ENCODE data around the gene POGK.
"Not testable (repeated sequence)": the region's sequence is repeated elsewhere in the genome, so short reads cannot be mapped to it uniquely, and the experiment has no call there.

Gene POGK

GRCh38 chr1:166859597-166859996 is 20.3 kb downstream of the POGK start:
- no peaks in the 10 kb centered on the region for H3K27me3 ChIP-seq (ENCODE audit: insufficient read depth, low read length)

DNA sequence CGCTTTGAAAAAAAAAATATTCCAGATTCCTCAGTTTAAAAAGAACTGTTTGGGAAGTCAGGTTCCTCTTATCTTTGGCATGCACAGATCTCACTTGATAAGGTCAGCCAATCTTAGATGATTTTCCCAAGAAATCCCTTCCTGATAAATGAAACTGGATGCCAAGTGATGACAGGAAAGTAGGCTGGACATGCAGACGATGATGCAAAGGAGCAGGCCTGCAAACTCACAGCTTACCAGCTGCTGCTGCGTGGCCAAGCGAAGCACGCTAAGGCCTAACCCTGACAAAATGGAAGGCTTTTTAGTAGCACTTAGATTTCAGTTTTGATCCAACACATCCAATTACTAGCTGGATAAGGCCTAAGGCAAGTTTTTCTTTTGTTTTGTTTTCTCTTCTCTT is 26.7 kb downstream of the POGK start:
- no peaks in the 10 kb centered on the region for H3K9me3 ChIP-seq (ENCODE audit: insufficient read depth, low read depth, low read length)

More at GRCh38 chr1:166859597-166859996, 20.3 kb downstream of the POGK start:
- H3K27ac ChIP-seq (ENCODE audit: low read length): no peak overlapping the region
- H3K4me1 ChIP-seq (ENCODE audit: insufficient read depth, low read length): peaks cover 9% of the 10 kb centered on the region; the same call in 1 of the 2 replicates
- no peaks in the 10 kb centered on the region for H3K9me3 ChIP-seq (ENCODE audit: insufficient read depth, low read depth, low read length)
- H3K36me3 ChIP-seq (ENCODE audit: insufficient read depth, low read depth, low read length): peaks cover 99% of the 10 kb centered on the region
- no peak overlapping the region for H3K9ac ChIP-seq (ENCODE audit: low read depth, low read length)
- H3K4me3 ChIP-seq (ENCODE audit: low read length): no peak overlapping the region

GRCh38 chr1:166868639-166869038 is 29.4 kb downstream of the POGK start:
- peaks cover 51% of the 10 kb centered on the region for H3K36me3 ChIP-seq (ENCODE audit: insufficient read depth, low read depth, low read length)
- H3K9ac ChIP-seq (ENCODE audit: low read depth, low read length): no peak overlapping the region
- H3K27ac ChIP-seq (ENCODE audit: low read length): no peak overlapping the region
- no peak overlapping the region for H3K4me3 ChIP-seq (ENCODE audit: low read length)
- no peaks in the 10 kb centered on the region for H3K27me3 ChIP-seq (ENCODE audit: insufficient read depth, low read length)
- no peaks in the 10 kb centered on the region for H3K9me3 ChIP-seq (ENCODE audit: insufficient read depth, low read depth, low read length)
- H3K4me1 ChIP-seq (ENCODE audit: insufficient read depth, low read length): no peaks in the 10 kb centered on the region

More for the DNA sequence above, 26.7 kb downstream of the POGK start:
- Histone ChIP-seq H3K4me1 (ENCODE audit: insufficient read depth, low read length) (peaks cover 2% of the 10 kb centered on the region; the same call in 1 of the 2 replicates), H3K27me3 (ENCODE audit: insufficient read depth, low read length) (no peaks in the 10 kb centered on the region), H3K4me3 (ENCODE audit: low read length) (no peak overlapping the region), H3K36me3 (ENCODE audit: insufficient read depth, low read depth, low read length) (peaks cover 75% of the 10 kb centered on the region), H3K9ac (ENCODE audit: low read depth, low read length) (no peak overlapping the region), H3K27ac (ENCODE audit: low read length) (no peak overlapping the region)

DNA sequence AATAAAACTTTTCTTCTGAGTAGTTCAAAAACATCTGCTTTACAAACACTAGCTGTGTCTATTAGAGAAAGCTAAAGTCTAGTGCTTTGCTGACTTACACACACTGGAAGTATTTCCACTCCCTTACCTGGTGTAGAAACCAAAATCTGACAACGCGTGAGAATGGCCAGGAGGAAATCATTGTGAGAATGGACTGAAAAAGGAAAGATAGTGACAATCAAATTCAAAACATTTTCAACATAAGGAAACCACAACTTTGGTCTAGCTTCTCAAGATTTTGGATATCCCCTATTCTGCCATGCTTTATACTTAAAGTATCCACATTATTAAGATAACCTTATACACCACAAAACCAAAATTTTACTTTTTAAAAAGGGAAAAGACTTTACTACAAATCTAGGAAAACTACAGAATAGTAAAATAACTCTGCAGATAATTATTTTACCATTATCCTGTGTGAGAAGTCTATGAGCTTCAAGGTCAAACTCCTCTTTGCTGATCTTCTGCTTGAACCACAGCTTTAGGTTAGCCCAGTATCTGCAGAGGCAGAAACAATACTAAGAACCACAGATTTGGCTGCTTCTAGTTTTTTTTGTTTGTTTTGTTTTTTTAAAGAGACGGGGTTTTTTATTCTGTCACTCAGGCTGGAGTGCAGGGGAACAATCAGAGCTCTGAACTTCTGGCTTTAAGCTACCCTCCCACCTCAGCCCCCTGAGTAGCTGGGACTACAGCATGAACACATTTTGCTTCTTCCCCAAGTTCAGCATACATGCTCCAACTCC is 30.2 kb downstream of the POGK start:
- Histone ChIP-seq H3K4me1 (ENCODE audit: insufficient read depth, low read length) (no peaks in the 10 kb centered on the region), H3K27me3 (ENCODE audit: insufficient read depth, low read length) (no peaks in the 10 kb centered on the region), H3K9ac (ENCODE audit: low read depth, low read length) (no peak overlapping the region), H3K9me3 (ENCODE audit: insufficient read depth, low read depth, low read length) (no peaks in the 10 kb centered on the region), H3K4me3 (ENCODE audit: low read length) (no peak overlapping the region), H3K36me3 (ENCODE audit: insufficient read depth, low read depth, low read length) (peaks cover 42% of the 10 kb centered on the region), H3K27ac (ENCODE audit: low read length) (no peak overlapping the region)

DNA sequence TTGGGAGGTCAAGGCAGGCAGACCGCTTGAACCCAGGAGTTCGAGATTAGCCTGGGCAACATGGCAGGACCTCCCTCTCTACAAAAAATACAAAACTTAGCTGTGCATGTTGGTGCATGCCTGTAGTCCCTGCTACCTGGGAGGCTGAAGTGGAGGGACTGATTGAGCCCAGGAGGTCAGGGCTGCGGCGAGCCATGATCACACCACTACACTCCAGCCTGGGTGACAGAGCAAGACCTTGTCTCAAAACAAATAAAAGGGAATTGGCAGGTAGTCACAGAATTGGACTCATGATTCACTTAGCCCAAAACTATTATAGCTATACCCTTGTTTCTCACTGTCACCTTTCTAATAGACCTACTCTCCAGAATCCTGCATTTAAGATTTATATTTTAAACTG is 31.3 kb downstream of the POGK start:
- H3K36me3 ChIP-seq (ENCODE audit: insufficient read depth, low read depth, low read length): peaks cover 34% of the 10 kb centered on the region
- H3K4me3 ChIP-seq (ENCODE audit: low read length): no peak overlapping the region
- no peak overlapping the region for H3K27ac ChIP-seq (ENCODE audit: low read length)
- no peaks in the 10 kb centered on the region for H3K9me3 ChIP-seq (ENCODE audit: insufficient read depth, low read depth, low read length)
- H3K9ac ChIP-seq (ENCODE audit: low read depth, low read length): no peak overlapping the region
- H3K4me1 ChIP-seq (ENCODE audit: insufficient read depth, low read length): 0 out of 2 replicates have a peak, but pooled peaks cover 4% of the 10 kb centered on the region
- H3K27me3 ChIP-seq (ENCODE audit: insufficient read depth, low read length): no peaks in the 10 kb centered on the region

GRCh38 chr1:166874464-166874863 is 35.2 kb downstream of the POGK start:
- no peaks in the 10 kb centered on the region for H3K9me3 ChIP-seq (ENCODE audit: insufficient read depth, low read depth, low read length)
- no peak overlapping the region for H3K9ac ChIP-seq (ENCODE audit: low read depth, low read length)
- no peak overlapping the region for H3K27ac ChIP-seq (ENCODE audit: low read length)
- H3K4me1 ChIP-seq (ENCODE audit: insufficient read depth, low read length): peaks cover 8% of the 10 kb centered on the region; the same call in 1 of the 2 replicates
- no peaks in the 10 kb centered on the region for H3K27me3 ChIP-seq (ENCODE audit: insufficient read depth, low read length)
- H3K36me3 ChIP-seq (ENCODE audit: insufficient read depth, low read depth, low read length): peaks cover 3% of the 10 kb centered on the region; the same call in 1 of the 2 replicates
- H3K4me3 ChIP-seq (ENCODE audit: low read length): no peak overlapping the region

DNA sequence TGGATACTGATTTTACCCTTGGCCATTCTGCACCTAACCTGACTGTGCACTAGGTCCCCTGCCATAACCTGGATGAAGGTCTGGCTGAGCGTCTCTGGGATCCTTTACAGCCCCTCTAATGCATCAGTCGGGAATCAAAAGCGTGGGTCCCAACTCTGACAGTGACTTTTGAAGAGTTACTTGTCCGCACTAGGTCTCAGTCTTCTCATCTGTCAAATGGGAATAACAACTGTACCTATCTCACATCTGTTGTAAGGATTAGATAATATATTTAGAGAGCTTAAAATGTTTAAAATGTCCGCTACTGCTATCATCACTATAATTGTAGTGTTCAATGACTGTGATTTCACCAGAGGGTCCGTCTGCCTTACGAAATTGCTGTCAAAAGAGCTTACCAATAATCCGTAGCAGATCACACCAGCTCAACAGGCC is 36.0 kb downstream of the POGK start:
- peak overlapping the region; percentile 91 for H3K9ac ChIP-seq (ENCODE audit: low read depth, low read length)
- no peaks in the 10 kb centered on the region for H3K9me3 ChIP-seq (ENCODE audit: insufficient read depth, low read depth, low read length)
- H3K27ac ChIP-seq (ENCODE audit: low read length): peak overlapping the region; percentile 71
- H3K4me1 ChIP-seq (ENCODE audit: insufficient read depth, low read length): peaks cover 8% of the 10 kb centered on the region; the same call in 1 of the 2 replicates
- H3K4me3 ChIP-seq (ENCODE audit: low read length): peak overlapping the region; percentile 95
- no peaks in the 10 kb centered on the region for H3K27me3 ChIP-seq (ENCODE audit: insufficient read depth, low read length)
- H3K36me3 ChIP-seq (ENCODE audit: insufficient read depth, low read depth, low read length): peaks cover 3% of the 10 kb centered on the region; the same call in 1 of the 2 replicates

DNA sequence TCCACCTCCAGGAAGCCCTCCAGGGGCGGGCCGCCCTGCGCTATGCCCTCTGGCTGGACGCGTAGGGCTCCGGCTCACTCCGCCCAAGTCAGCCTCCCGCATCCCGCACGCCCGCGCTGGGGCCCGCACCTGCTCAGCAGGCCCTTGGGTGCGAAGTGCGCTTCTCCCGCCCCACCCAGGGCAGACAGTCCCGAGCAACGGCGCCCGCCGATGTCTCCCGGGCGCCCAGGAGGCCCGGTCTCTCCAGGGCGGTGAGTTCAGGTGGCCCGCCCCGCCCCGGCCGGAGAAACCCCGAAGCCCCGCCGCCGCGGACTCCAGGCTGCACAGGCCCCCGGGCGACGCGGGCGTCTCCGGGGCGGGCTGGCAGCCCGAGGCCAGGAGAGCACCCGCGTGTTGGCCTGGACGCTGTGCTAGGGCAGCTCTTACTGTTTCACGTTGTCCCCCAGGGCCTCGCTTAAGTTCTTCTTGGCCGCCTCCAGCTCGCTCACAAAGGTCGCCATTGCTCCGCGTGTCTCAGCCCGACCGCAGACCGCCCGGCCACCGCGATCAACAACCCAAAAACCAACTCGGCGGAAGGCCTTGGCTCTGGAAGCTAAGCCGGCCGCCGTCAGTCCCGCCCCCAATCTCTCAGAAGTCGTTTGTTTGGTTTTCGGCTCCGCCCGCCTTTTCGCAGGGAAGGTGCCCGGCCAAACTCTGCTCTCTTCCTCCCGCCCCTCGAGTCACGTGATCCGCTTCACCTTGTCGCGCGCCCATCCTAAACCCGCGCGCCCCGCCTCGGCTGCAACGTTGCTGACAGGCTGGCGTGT is 36.7 kb downstream of the POGK start, which contains the start of gene TADA1:
Gene TADA1 (minus strand): TSS at position 531 of the 806 bp plus-strand sequence. CDS start 31 bp downstream, at position 500.
- Histone ChIP-seq H3K27ac (ENCODE audit: low read length) (peak within 1 kb of the TSS; percentile 71), H3K4me1 (ENCODE audit: insufficient read depth, low read length) (peaks cover 8% of the 10 kb centered on the region; the same call in 1 of the 2 replicates), H3K4me3 (ENCODE audit: low read length) (peak within 1 kb of the TSS; percentile 95), H3K36me3 (ENCODE audit: insufficient read depth, low read depth, low read length) (peaks cover 3% of the 10 kb centered on the region; the same call in 1 of the 2 replicates), H3K9ac (ENCODE audit: low read depth, low read length) (peak within 1 kb of the TSS; percentile 91), H3K27me3 (ENCODE audit: insufficient read depth, low read length) (no peaks in the 10 kb centered on the region), H3K9me3 (ENCODE audit: insufficient read depth, low read depth, low read length) (no peaks in the 10 kb centered on the region)

- H3K4me1 ChIP-seq (ENCODE audit: insufficient read depth, low read length): peaks cover 8% of the 10 kb centered on the region; the same call in 1 of the 2 replicates
- no peaks in the 10 kb centered on the region for H3K27me3 ChIP-seq (ENCODE audit: insufficient read depth, low read length)
- H3K27ac ChIP-seq (ENCODE audit: low read length): no peak overlapping the region
- H3K36me3 ChIP-seq (ENCODE audit: insufficient read depth, low read depth, low read length): peaks cover 3% of the 10 kb centered on the region; the same call in 1 of the 2 replicates
- no peaks in the 10 kb centered on the region for H3K9me3 ChIP-seq (ENCODE audit: insufficient read depth, low read depth, low read length)
- H3K9ac ChIP-seq (ENCODE audit: low read depth, low read length): peak overlapping the region; percentile 43; the same call in 1 of the 2 replicates
- peak overlapping the region; percentile 66 for H3K4me3 ChIP-seq (ENCODE audit: low read length)
These were observed 37.2 kb downstream of the POGK start for GRCh38 chr1:166876540-166876838.

DNA sequence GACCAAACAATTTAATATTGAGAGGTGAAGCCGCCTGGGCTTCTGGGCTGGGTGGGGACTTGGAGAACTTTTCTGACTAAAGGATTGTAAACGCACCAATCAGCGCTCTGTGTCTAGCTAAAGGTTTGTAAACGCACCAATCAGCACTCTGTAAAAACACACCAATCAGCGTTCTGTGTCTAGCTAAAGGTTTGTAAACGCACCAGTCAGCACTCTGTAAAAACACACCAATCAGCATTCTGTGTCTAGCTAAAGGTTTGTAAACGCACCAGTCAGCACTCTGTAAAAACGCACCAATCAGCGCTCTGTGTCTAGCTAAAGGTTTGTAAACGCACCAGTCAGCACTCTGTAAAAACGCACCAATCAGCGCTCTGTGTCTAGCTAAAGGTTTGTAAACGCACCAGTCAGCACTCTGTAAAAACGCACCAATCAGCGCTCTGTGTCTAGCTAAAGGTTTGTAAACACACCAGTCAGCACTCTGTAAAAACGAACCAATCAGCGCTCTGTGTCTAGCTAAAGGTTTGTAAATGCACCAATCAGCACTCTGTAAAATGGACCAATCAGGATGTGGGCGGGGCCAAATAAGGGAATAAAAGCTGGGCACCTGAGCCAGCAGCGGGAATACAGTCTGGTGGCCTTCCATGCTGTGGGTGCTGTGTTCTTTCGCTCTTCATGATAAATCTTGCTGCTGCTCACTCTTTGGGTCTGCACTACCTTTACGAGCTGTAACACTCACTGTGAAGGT is 39.1 kb downstream of the POGK start:
- peaks cover 12% of the 10 kb centered on the region for H3K27me3 ChIP-seq (ENCODE audit: insufficient read depth, low read length)
- H3K4me1 ChIP-seq (ENCODE audit: insufficient read depth, low read length); H3K36me3 ChIP-seq (ENCODE audit: insufficient read depth, low read depth, low read length); H3K27ac ChIP-seq (ENCODE audit: low read length); H3K9ac ChIP-seq (ENCODE audit: low read depth, low read length); H3K9me3 ChIP-seq (ENCODE audit: insufficient read depth, low read depth, low read length); H3K4me3 ChIP-seq (ENCODE audit: low read length): not testable (repeated sequence)

GRCh38 chr1:166882893-166883292 is 43.6 kb downstream of the POGK start:
- H3K4me3 ChIP-seq (ENCODE audit: low read length): no peak overlapping the region
- H3K27ac ChIP-seq (ENCODE audit: low read length): no peak overlapping the region
- H3K9me3 ChIP-seq (ENCODE audit: insufficient read depth, low read depth, low read length): no peaks in the 10 kb centered on the region
- H3K4me1 ChIP-seq (ENCODE audit: insufficient read depth, low read length): no peaks in the 10 kb centered on the region
- H3K36me3 ChIP-seq (ENCODE audit: insufficient read depth, low read depth, low read length): no peaks in the 10 kb centered on the region
- H3K27me3 ChIP-seq (ENCODE audit: insufficient read depth, low read length): peaks cover 35% of the 10 kb centered on the region
- no peak overlapping the region for H3K9ac ChIP-seq (ENCODE audit: low read depth, low read length)

All from iPS-20b (cell line).